Tibial nerve (tissue), 3 donors: ENCODE results near the gene NUP188.

Experiments used
- CTCF ChIP-seq, 5 experiments: fragments of 200-600 bp in 3 of 5; fragments of 450-650 bp in 2 of 5; sonication (generic) in 3 of 5; IDR thresholded peaks; one replicate each; pipeline ENCODE4 v1.5.1; 2016 to 2019; ENCODE audit warnings: antibody characterized with exemption in 5 of 5, mild to moderate bottlenecking in 3 of 5, moderate library complexity in 2 of 5
- POLR2A ChIP-seq, 2 donors: fragments of 450-650 bp; IDR thresholded peaks; one replicate each; pipeline ENCODE4 v1.6.1; 2017; ENCODE audit warnings: antibody characterized with exemption in 2 of 2, mild to moderate bottlenecking in 2 of 2, moderate library complexity in 2 of 2

GRCh38 chr9:129014124-129014523 lies 66.6 kb downstream of the NUP188 start:
- no peak for TF ChIP-seq POLR2A (IDR thresholded peaks at IDR 0.05)
- TF ChIP-seq CTCF (IDR thresholded peaks at IDR 0.05) = no peak
